OCI-LY1 (cell line): ENCODE data around the gene CSF3R.

Experiments used
- H2AFZ ChIP-seq: fragments of 200-600 bp; sonication (generic), shearing (Covaris generic); 2 replicates; pipeline ENCODE4 v1.6.0; 2014; ENCODE audit warnings: antibody characterized with exemption, mild to moderate bottlenecking, low read length
- H3F3A ChIP-seq: fragments of 200-600 bp; sonication (generic), shearing (Covaris generic); 2 replicates; pipeline ENCODE4 v1.6.0; 2014; ENCODE audit warnings: mild to moderate bottlenecking, antibody characterized with exemption, low read length, moderate library complexity; ENCODE audit not compliant: insufficient read depth
- H3K27ac ChIP-seq: fragments of 200-600 bp; sonication (generic); 2 replicates; pipeline ENCODE4 v1.5.1; 2014; ENCODE audit warnings: low read length, mixed run types, mild to moderate bottlenecking, low read depth; ENCODE audit not compliant: poor library complexity, severe bottlenecking
- H3K27me3 ChIP-seq: fragments of 200-600 bp; sonication (generic); 2 replicates; pipeline ENCODE4 v1.6.0; 2014; ENCODE audit warnings: antibody characterized with exemption, mild to moderate bottlenecking, low read length, moderate library complexity; ENCODE audit not compliant: insufficient read depth
- H3K36me3 ChIP-seq: fragments of 200-600 bp; sonication (generic); 2 replicates; pipeline ENCODE4 v1.6.1; 2014; ENCODE audit warnings: mild to moderate bottlenecking, antibody characterized with exemption, low read length, moderate library complexity, mixed read lengths; ENCODE audit not compliant: insufficient read depth
- H3K4me1 ChIP-seq: fragments of 200-600 bp; sonication (generic); 2 replicates; pipeline ENCODE4 v1.5.1; 2014; ENCODE audit warnings: mild to moderate bottlenecking, low read length, moderate library complexity; ENCODE audit not compliant: insufficient read depth, severe bottlenecking
- H3K4me2 ChIP-seq: fragments of 200-600 bp; sonication (generic), shearing (Covaris generic); 2 replicates; pipeline ENCODE4 v1.6.1; 2014; ENCODE audit warnings: low read length
- H3K4me3 ChIP-seq: fragments of 200-600 bp; sonication (generic); 2 replicates; pipeline ENCODE4 v1.5.1; 2014; ENCODE audit warnings: low read length, low read depth, mild to moderate bottlenecking, mixed read lengths; ENCODE audit not compliant: poor library complexity, severe bottlenecking
- H3K79me2 ChIP-seq: fragments of 200-600 bp; shearing (Covaris generic); 2 replicates; pipeline ENCODE4 v1.6.1; 2016; ENCODE audit warnings: mixed run types, low read length, mixed read lengths; ENCODE audit not compliant: insufficient read depth
- H3K9ac ChIP-seq: fragments of 200-600 bp; sonication (generic), shearing (Covaris generic); 2 replicates; pipeline ENCODE4 v1.6.1; 2014; ENCODE audit warnings: mild to moderate bottlenecking, low read length, mixed read lengths
- H3K9me2 ChIP-seq: fragments of 200-600 bp; sonication (generic), shearing (Covaris generic); 2 replicates; pipeline ENCODE4 v1.6.1; 2014; ENCODE audit warnings: low read depth, mild to moderate bottlenecking, low read length, mixed read lengths
- H3K9me3 ChIP-seq: fragments of 200-600 bp; shearing (Covaris generic); 2 replicates; pipeline ENCODE4 v1.6.1; 2014; ENCODE audit warnings: low read length, mixed read lengths
- H4K20me1 ChIP-seq: fragments of 200-600 bp; sonication (generic), shearing (Covaris generic); 2 replicates; pipeline ENCODE4 v1.6.0; 2016; ENCODE audit warnings: mild to moderate bottlenecking, low read length; ENCODE audit not compliant: insufficient read depth
- CTCF ChIP-seq: fragments of 200-600 bp; sonication (generic), shearing (Covaris generic); IDR thresholded peaks from 2 replicates; pipeline ENCODE4 v1.5.1; 2017; ENCODE audit warnings: mild to moderate bottlenecking, antibody characterized with exemption, low read length, moderate library complexity, mixed read lengths
- EZH2 ChIP-seq: fragments of 200-600 bp; sonication (generic), shearing (Covaris generic); IDR thresholded peaks from 2 replicates; pipeline ENCODE4 v1.8.0; 2017; ENCODE audit warnings: borderline replicate concordance, mixed run types, mild to moderate bottlenecking, antibody characterized with exemption, low read length, moderate library complexity, mixed read lengths

CSF3R gene

GRCh38 chr1:36524359-36525062 is 41.8 kb upstream of the CSF3R start:
- H3K4me1 ChIP-seq, result no peaks in the 10 kb centered on the region
- H3K9ac ChIP-seq, result no peak overlapping the region
- no peak for TF ChIP-seq CTCF
- no peak overlapping the region for H3K27ac ChIP-seq
- no peaks in the 10 kb centered on the region for H3F3A ChIP-seq
- no peak overlapping the region for H2AFZ ChIP-seq
- peaks cover 7% of the 10 kb centered on the region; the same call in 1 of the 2 replicates for H3K27me3 ChIP-seq
- no peaks in the 10 kb centered on the region for H3K36me3 ChIP-seq
- no peaks in the 10 kb centered on the region for H3K79me2 ChIP-seq
- no peaks in the 10 kb centered on the region for H4K20me1 ChIP-seq
- H3K4me3 ChIP-seq, result no peak overlapping the region
- no peaks in the 10 kb centered on the region for H3K9me3 ChIP-seq
- H3K9me2 ChIP-seq, result no peaks in the 10 kb centered on the region
- no peak overlapping the region for H3K4me2 ChIP-seq

GRCh38 chr1:36523850-36524249 is 41.1 kb upstream of the CSF3R start:
- H3K27me3 ChIP-seq, result peaks cover 7% of the 10 kb centered on the region; the same call in 1 of the 2 replicates
- H3K4me2 ChIP-seq, result 0 out of 2 replicates have a peak overlapping the region, but pooled peaks have one; percentile 0
- TF ChIP-seq EZH2, result no peak
- no peak for TF ChIP-seq CTCF
- no peaks in the 10 kb centered on the region for H3K4me1 ChIP-seq
- H3F3A ChIP-seq, result no peaks in the 10 kb centered on the region
- H3K27ac ChIP-seq, result no peak overlapping the region
- H3K9me2 ChIP-seq, result no peaks in the 10 kb centered on the region
- H4K20me1 ChIP-seq, result no peaks in the 10 kb centered on the region
- no peaks in the 10 kb centered on the region for H3K9me3 ChIP-seq
- no peaks in the 10 kb centered on the region for H3K36me3 ChIP-seq
- H3K79me2 ChIP-seq, result no peaks in the 10 kb centered on the region
- H3K9ac ChIP-seq, result no peak overlapping the region
- H2AFZ ChIP-seq, result no peak overlapping the region
- H3K4me3 ChIP-seq, result no peak overlapping the region

- Histone ChIP-seq H3K4me2 (no peak overlapping the region), H3K79me2 (no peaks in the 10 kb centered on the region), H3K4me3 (no peak overlapping the region), H2AFZ (no peak overlapping the region), H3K27me3 (peaks cover 7% of the 10 kb centered on the region; the same call in 1 of the 2 replicates), H4K20me1 (no peaks in the 10 kb centered on the region), H3K27ac (no peak overlapping the region), H3K9me3 (no peaks in the 10 kb centered on the region), H3K9ac (no peak overlapping the region), H3K9me2 (no peaks in the 10 kb centered on the region), H3K4me1 (no peaks in the 10 kb centered on the region), H3F3A (no peaks in the 10 kb centered on the region), H3K36me3 (no peaks in the 10 kb centered on the region)
- TF ChIP-seq EZH2 (no peak), CTCF (no peak)
These were observed 40.5 kb upstream of the CSF3R start for GRCh38 chr1:36523230-36523495.
